Astrocyte (in vitro differentiated cells and primary cell): ENCODE results near the gene NRG3. TPM values are rescaled to one million over a fixed set of nuclear protein-coding genes. Genes with fewer than 3 reads are reported as not detected.

Experiments used
- DNase-seq: peaks from one replicate; pipeline ENCODE4 v3.0.0-alpha.2; 2010; ENCODE audit warnings: low read depth
- FAIRE-seq: peaks from 2 replicates; lab custom pipeline; 2011; peaks lifted over from hg19 to GRCh38; lab: Jason Lieb, UNC
- H2AFZ ChIP-seq: 2 replicates; pipeline ENCODE4 v1.6.0; 2012; ENCODE audit warnings: low read depth, low read length, inconsistent platforms
- H3K27ac ChIP-seq: 2 replicates; pipeline ENCODE4 v1.5.1; 2011; ENCODE audit warnings: low read depth, low read length, inconsistent platforms
- H3K27me3 ChIP-seq: 2 replicates; pipeline ENCODE4 v1.6.0; 2011; ENCODE audit warnings: low read length, inconsistent platforms; ENCODE audit not compliant: insufficient read depth
- H3K36me3 ChIP-seq: 2 replicates; pipeline ENCODE4 v1.5.1; 2011; ENCODE audit warnings: low read length, inconsistent platforms; ENCODE audit not compliant: insufficient read depth
- H3K4me1 ChIP-seq: 2 replicates; pipeline ENCODE4 v1.5.1; 2011; ENCODE audit warnings: low read length, inconsistent platforms; ENCODE audit not compliant: insufficient read depth
- H3K4me2 ChIP-seq: 2 replicates; pipeline ENCODE4 v1.6.0; 2012; ENCODE audit warnings: low read length, inconsistent platforms
- H3K4me3 ChIP-seq: 2 replicates; pipeline ENCODE4 v1.5.1; 2011; ENCODE audit warnings: low read depth, mild to moderate bottlenecking, low read length, inconsistent platforms; ENCODE audit not compliant: insufficient read depth
- H3K79me2 ChIP-seq: 2 replicates; pipeline ENCODE4 v1.6.0; 2012; ENCODE audit warnings: mild to moderate bottlenecking, low read length, inconsistent platforms; ENCODE audit not compliant: insufficient read depth
- H3K9ac ChIP-seq: 2 replicates; pipeline ENCODE4 v1.6.0; 2012; ENCODE audit warnings: mild to moderate bottlenecking, low read length, inconsistent platforms
- H3K9me3 ChIP-seq: 2 replicates; pipeline ENCODE4 v1.5.1; 2012; ENCODE audit warnings: low read depth, mild to moderate bottlenecking, low read length, inconsistent platforms; ENCODE audit not compliant: insufficient read depth
- H4K20me1 ChIP-seq: 2 replicates; pipeline ENCODE4 v1.6.0; 2012; ENCODE audit warnings: low read length, inconsistent platforms; ENCODE audit not compliant: insufficient read depth
- H3K27ac Mint-ChIP-seq: one replicate; pipeline ENCODE4 v1.8.0; 2021; ENCODE audit warnings: mild to moderate bottlenecking, mixed read lengths; ENCODE audit not compliant: unreplicated experiment
- H3K27me3 Mint-ChIP-seq: one replicate; pipeline ENCODE4 v1.8.0; 2021; ENCODE audit warnings: low read depth, mixed read lengths; ENCODE audit not compliant: unreplicated experiment
- H3K36me3 Mint-ChIP-seq: one replicate; pipeline ENCODE4 v1.8.0; 2021; ENCODE audit warnings: low read depth, mixed read lengths; ENCODE audit not compliant: unreplicated experiment
- H3K4me1 Mint-ChIP-seq: one replicate; pipeline ENCODE4 v1.8.0; 2021; ENCODE audit warnings: low read depth, mixed read lengths; ENCODE audit not compliant: unreplicated experiment
- H3K4me3 Mint-ChIP-seq: one replicate; pipeline ENCODE4 v1.8.0; 2021; ENCODE audit warnings: mild to moderate bottlenecking, moderate library complexity, mixed read lengths; ENCODE audit not compliant: unreplicated experiment
- H3K9me3 Mint-ChIP-seq: one replicate; pipeline ENCODE4 v1.8.0; 2021; ENCODE audit warnings: mild to moderate bottlenecking, mixed read lengths; ENCODE audit not compliant: unreplicated experiment
- EZH2 ChIP-seq: IDR thresholded peaks from 2 replicates; pipeline ENCODE4 v1.6.1; 2012; ENCODE audit warnings: mild to moderate bottlenecking, low read length, inconsistent platforms; ENCODE audit not compliant: insufficient read depth
- total RNA-seq: library from RNA; stranded (reverse); gene quantifications from 2 replicates; pipeline ENCODE4 v1.2.1, GENCODE V29; 2021
- TF ChIP-seq, protein P1 (sequence below): IDR thresholded peaks from 2 replicates; pipeline ENCODE4 v1.5.1; 2011; ENCODE audit warnings: low read depth, mild to moderate bottlenecking, inconsistent platforms, low read length, moderate library complexity; ENCODE audit not compliant: insufficient read depth

Gene NRG3
- total RNA-seq, 1 donor from 2014 or later, result 2.1 TPM

DNA sequence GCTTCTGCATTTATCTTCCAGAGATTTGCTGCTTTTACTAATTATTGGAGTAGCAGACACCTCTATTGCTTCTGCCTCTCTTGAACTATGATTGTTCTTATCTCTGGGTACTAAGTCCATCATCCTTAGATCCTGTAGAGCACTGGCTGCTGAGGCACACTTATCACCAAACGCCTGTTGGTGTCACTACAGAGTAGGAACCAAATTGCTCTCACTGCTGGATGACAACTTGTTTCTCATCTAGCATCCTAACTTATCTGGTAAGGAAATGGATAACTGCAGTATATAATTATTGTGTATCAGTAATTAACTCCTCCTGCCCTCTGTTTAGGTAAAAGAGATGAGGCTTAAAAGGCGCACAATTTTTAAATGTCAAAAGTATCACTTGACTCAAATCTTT is 1059.4 kb downstream of the NRG3 start:
- Mint-ChIP-seq H3K4me1 (peaks cover 2% of the 10 kb centered on the region), H3K27ac (no peak overlapping the region), H3K27me3 (peaks cover 2% of the 10 kb centered on the region), H3K36me3 (no peaks in the 10 kb centered on the region), H3K4me3 (no peak overlapping the region), H3K9me3 (no peaks in the 10 kb centered on the region)
- no peaks in the 10 kb centered on the region for H3K79me2 ChIP-seq
- FAIRE-seq, result no peak
- H3K4me3 ChIP-seq, result no peak overlapping the region
- no peak overlapping the region for H2AFZ ChIP-seq
- H3K27ac ChIP-seq, result no peak overlapping the region
- no peaks in the 10 kb centered on the region for H4K20me1 ChIP-seq
- no peak for TF ChIP-seq EZH2
- TF ChIP-seq, protein P1, sequence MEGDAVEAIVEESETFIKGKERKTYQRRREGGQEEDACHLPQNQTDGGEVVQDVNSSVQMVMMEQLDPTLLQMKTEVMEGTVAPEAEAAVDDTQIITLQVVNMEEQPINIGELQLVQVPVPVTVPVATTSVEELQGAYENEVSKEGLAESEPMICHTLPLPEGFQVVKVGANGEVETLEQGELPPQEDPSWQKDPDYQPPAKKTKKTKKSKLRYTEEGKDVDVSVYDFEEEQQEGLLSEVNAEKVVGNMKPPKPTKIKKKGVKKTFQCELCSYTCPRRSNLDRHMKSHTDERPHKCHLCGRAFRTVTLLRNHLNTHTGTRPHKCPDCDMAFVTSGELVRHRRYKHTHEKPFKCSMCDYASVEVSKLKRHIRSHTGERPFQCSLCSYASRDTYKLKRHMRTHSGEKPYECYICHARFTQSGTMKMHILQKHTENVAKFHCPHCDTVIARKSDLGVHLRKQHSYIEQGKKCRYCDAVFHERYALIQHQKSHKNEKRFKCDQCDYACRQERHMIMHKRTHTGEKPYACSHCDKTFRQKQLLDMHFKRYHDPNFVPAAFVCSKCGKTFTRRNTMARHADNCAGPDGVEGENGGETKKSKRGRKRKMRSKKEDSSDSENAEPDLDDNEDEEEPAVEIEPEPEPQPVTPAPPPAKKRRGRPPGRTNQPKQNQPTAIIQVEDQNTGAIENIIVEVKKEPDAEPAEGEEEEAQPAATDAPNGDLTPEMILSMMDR, result no peak
- no peak overlapping the region for H3K4me2 ChIP-seq
- H3K4me1 ChIP-seq, result no peaks in the 10 kb centered on the region
- no peaks in the 10 kb centered on the region for H3K9me3 ChIP-seq
- DNase-seq, result no peak
- no peaks in the 10 kb centered on the region for H3K27me3 ChIP-seq
- no peak overlapping the region for H3K9ac ChIP-seq
- H3K36me3 ChIP-seq, result no peaks in the 10 kb centered on the region

DNA sequence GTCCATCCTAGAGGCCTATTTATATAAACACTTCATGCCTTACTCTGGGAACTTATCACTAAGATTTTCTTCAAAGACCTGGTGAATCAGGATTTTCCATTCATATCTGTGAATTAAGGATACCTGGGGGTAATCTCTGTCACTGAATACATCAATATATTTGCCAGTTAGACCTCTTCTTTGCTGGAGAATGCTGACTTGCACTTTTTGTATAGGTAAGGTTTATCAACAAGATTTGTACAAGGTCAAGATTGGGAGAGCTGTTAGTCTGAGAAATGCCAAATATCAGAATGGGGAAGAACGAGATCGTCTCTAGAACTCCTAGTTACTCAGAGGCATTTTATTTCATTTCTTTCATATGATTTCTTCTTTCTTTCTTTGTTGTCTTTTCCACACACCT is 1060.0 kb downstream of the NRG3 start:
- TF ChIP-seq EZH2, result no peak
- TF ChIP-seq, protein P1, result no peak
- Histone ChIP-seq H3K4me3 (no peak overlapping the region), H4K20me1 (no peaks in the 10 kb centered on the region), H3K79me2 (no peaks in the 10 kb centered on the region), H3K4me1 (no peaks in the 10 kb centered on the region), H3K9me3 (no peaks in the 10 kb centered on the region), H2AFZ (no peak overlapping the region), H3K36me3 (no peaks in the 10 kb centered on the region), H3K9ac (no peak overlapping the region), H3K27ac (no peak overlapping the region), H3K4me2 (no peak overlapping the region), H3K27me3 (no peaks in the 10 kb centered on the region)
- no peak for FAIRE-seq
- Mint-ChIP-seq H3K36me3 (no peaks in the 10 kb centered on the region), H3K27me3 (peaks cover 2% of the 10 kb centered on the region), H3K27ac (no peak overlapping the region), H3K9me3 (no peaks in the 10 kb centered on the region), H3K4me3 (no peak overlapping the region), H3K4me1 (peaks cover 2% of the 10 kb centered on the region)
- no peak for DNase-seq

DNA sequence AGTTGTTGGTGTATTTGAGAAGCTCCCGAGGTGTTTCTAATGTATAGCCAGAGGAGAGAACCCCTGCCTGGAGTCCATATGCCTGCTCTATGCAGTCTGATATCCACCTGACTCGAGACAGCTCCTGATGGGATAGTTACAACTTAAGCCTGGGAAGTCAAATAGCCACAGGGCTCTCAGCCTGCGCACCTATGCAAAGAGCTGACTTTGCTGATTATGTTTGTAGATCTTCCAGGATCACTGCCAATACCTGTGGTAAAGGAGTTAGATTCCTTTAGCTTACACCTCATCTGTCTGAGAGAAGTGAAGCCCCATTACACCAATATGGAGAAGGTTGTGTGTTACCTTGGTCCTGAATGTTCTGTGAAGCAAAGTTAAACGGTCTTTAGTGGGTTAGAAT is 1063.3 kb downstream of the NRG3 start:
- no peaks in the 10 kb centered on the region for H3K9me3 Mint-ChIP-seq
- peaks cover 13% of the 10 kb centered on the region for H3K4me1 Mint-ChIP-seq
- DNase-seq (no peak), FAIRE-seq (no peak)
- TF ChIP-seq EZH2, result no peak
- TF ChIP-seq, protein P1, result no peak
- no peaks in the 10 kb centered on the region for H3K79me2 ChIP-seq
- no peak overlapping the region for H3K9ac ChIP-seq
- H3K36me3 Mint-ChIP-seq, result no peaks in the 10 kb centered on the region
- H3K4me3 ChIP-seq, result no peak overlapping the region
- H3K36me3 ChIP-seq, result no peaks in the 10 kb centered on the region
- no peaks in the 10 kb centered on the region for H3K27me3 ChIP-seq
- no peak overlapping the region for H3K27ac Mint-ChIP-seq
- peaks cover 4% of the 10 kb centered on the region for H3K4me1 ChIP-seq
- H3K27me3 Mint-ChIP-seq, result no peaks in the 10 kb centered on the region
- no peak overlapping the region for H2AFZ ChIP-seq
- H3K4me2 ChIP-seq, result no peak overlapping the region
- no peaks in the 10 kb centered on the region for H4K20me1 ChIP-seq
- no peaks in the 10 kb centered on the region for H3K9me3 ChIP-seq
- no peak overlapping the region for H3K4me3 Mint-ChIP-seq
- no peak overlapping the region for H3K27ac ChIP-seq
